NCI-H1105 treated with DMSO at 0.1 percent for 48 hours (cell line): ENCODE measurements around the gene NUDT19.
"Not testable (repeated sequence)": the region's sequence is repeated elsewhere in the genome, so short reads cannot be mapped to it uniquely, and the experiment has no call there.

Experiments used
- DNase-seq: peaks from one replicate; lab custom pipeline; 2025; lab: John Stamatoyannopoulos, UW

Gene NUDT19

GRCh38 chr19:32691291-32691951, at the start of gene NUDT19:
NUDT19 (plus strand) TSS chr19:32691821; CDS start chr19:32691961, 140 bp downstream.
- peak; percentile 84 for DNase-seq

GRCh38 chr19:32642771-32643170, 48.9 kb upstream of the NUDT19 start:
- no peak for DNase-seq

GRCh38 chr19:32646556-32646955, 45.1 kb upstream of the NUDT19 start:
- DNase-seq, result no peak

- no peak for DNase-seq
These were observed 44.3 kb upstream of the NUDT19 start for GRCh38 chr19:32647361-32647760.

- DNase-seq, result no peak
These were observed 41.9 kb upstream of the NUDT19 start for GRCh38 chr19:32649751-32650150.

- DNase-seq, result no peak
These were observed 41.0 kb upstream of the NUDT19 start for GRCh38 chr19:32650671-32651070.

- DNase-seq, result no peak
These were observed 39.9 kb upstream of the NUDT19 start for GRCh38 chr19:32651729-32652140.

GRCh38 chr19:32652331-32652730, 39.3 kb upstream of the NUDT19 start:
- DNase-seq, result not testable (repeated sequence)

- DNase-seq, result peak; percentile 33
These were observed 38.6 kb upstream of the NUDT19 start for GRCh38 chr19:32652894-32653598.

GRCh38 chr19:32653599-32653915, 38.1 kb upstream of the NUDT19 start:
- no peak for DNase-seq

- DNase-seq, result not testable (repeated sequence)
These were observed 35.2 kb upstream of the NUDT19 start for GRCh38 chr19:32656379-32656778.

- DNase-seq, result no peak
These were observed 33.5 kb upstream of the NUDT19 start for GRCh38 chr19:32658075-32658474.

GRCh38 chr19:32658527-32658926, 33.1 kb upstream of the NUDT19 start:
- no peak for DNase-seq

GRCh38 chr19:32661318-32661717, 30.3 kb upstream of the NUDT19 start:
- DNase-seq, result no peak

- DNase-seq, result no peak
These were observed 29.4 kb upstream of the NUDT19 start for GRCh38 chr19:32662186-32662585.

- no peak for DNase-seq
These were observed 25.5 kb upstream of the NUDT19 start for GRCh38 chr19:32666084-32666483.

- DNase-seq, result no peak
These were observed 22.3 kb upstream of the NUDT19 start for GRCh38 chr19:32669310-32669709.

GRCh38 chr19:32671883-32672593, 19.6 kb upstream of the NUDT19 start:
- no peak for DNase-seq

GRCh38 chr19:32672841-32673240, 18.8 kb upstream of the NUDT19 start:
- no peak for DNase-seq

GRCh38 chr19:32673573-32673972, 18.0 kb upstream of the NUDT19 start:
- DNase-seq, result no peak

GRCh38 chr19:32674153-32674930, 17.3 kb upstream of the NUDT19 start:
- DNase-seq, result no peak
